Measurements from ENCODE around the gene RNF141.

DNA sequence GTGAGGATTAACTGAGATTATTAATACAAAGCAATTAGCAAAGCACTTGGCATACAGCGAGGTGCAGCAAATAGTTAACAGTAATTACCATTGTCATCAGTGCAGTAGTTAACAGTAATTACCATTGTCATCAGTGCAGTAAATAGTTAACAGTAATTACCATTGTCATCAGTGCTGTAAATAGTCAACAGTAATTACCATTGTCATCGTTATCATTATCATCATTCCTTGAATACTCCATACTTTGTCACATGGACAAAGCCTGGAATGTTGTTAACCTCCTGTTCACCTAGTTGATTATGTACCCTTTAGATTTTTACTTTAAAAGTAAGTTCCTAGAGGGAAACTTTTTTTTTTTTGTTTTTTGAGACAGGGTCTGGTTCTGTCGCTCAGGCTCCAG, 47.0 kb upstream of the RNF141 start:
- TF ChIP-seq, protein P1, sequence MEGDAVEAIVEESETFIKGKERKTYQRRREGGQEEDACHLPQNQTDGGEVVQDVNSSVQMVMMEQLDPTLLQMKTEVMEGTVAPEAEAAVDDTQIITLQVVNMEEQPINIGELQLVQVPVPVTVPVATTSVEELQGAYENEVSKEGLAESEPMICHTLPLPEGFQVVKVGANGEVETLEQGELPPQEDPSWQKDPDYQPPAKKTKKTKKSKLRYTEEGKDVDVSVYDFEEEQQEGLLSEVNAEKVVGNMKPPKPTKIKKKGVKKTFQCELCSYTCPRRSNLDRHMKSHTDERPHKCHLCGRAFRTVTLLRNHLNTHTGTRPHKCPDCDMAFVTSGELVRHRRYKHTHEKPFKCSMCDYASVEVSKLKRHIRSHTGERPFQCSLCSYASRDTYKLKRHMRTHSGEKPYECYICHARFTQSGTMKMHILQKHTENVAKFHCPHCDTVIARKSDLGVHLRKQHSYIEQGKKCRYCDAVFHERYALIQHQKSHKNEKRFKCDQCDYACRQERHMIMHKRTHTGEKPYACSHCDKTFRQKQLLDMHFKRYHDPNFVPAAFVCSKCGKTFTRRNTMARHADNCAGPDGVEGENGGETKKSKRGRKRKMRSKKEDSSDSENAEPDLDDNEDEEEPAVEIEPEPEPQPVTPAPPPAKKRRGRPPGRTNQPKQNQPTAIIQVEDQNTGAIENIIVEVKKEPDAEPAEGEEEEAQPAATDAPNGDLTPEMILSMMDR (IDR thresholded peaks at IDR 0.05), result no peak
- no peak for TF ChIP-seq POLR2A (IDR thresholded peaks at IDR 0.05)

Measured in ovary (tissue), 3 donors.